Uterus (tissue), 2 donors: ENCODE measurements around the gene RSPH9.

Experiments
- POLR2A ChIP-seq, 2 donors: fragments of 450-650 bp; IDR thresholded peaks; one replicate each; pipeline ENCODE4 v1.6.1; 2016; ENCODE audit warnings: antibody characterized with exemption in 2 of 2, mild to moderate bottlenecking in 1 of 2, moderate library complexity in 1 of 2
- TF ChIP-seq, protein P1 (sequence below), 4 experiments: fragments of 200-600 bp in 2 of 4; fragments of 450-650 bp in 2 of 4; sonication (generic) in 2 of 4; IDR thresholded peaks; one replicate each; pipeline ENCODE4 v1.5.1; 2016 to 2019; ENCODE audit warnings: antibody characterized with exemption in 4 of 4, mild to moderate bottlenecking in 2 of 4, moderate library complexity in 1 of 4

DNA sequence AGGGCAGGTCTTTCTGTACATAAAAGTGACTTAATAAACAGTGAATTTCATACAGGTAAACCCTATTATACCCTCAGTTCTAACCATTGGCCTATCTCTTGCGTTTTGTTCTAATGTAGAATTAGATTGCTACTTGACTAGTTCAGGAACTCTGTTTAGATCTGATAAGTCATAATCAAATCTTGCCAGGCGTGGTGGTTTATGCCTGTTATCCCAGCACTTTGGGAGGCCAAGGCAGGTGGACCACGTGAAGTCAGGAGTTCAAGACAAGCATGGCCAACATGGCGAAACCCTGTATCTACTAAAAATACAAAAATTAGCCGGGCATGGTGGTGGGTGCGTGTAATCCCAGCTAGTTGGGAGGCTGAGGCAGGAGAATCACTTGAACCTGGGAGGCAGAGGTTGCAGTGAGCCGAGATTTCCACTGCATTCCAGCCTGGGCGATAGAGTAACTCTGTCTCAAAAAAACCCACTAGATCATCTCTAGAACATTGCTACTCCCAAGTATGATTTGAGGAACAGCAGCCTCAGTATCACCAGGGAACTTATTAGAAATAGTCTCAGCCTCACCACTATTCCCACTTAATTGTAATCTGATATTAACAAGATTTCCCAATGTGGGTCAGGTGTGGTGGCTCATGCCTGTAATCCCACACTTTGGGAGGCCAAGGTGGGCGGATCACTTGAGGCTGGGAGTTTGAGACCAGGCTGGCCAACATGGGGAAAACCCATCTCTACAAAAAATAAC, 27.9 kb upstream of the RSPH9 start:
- TF ChIP-seq POLR2A (IDR thresholded peaks at IDR 0.05), result no peak
- TF ChIP-seq, protein P1, sequence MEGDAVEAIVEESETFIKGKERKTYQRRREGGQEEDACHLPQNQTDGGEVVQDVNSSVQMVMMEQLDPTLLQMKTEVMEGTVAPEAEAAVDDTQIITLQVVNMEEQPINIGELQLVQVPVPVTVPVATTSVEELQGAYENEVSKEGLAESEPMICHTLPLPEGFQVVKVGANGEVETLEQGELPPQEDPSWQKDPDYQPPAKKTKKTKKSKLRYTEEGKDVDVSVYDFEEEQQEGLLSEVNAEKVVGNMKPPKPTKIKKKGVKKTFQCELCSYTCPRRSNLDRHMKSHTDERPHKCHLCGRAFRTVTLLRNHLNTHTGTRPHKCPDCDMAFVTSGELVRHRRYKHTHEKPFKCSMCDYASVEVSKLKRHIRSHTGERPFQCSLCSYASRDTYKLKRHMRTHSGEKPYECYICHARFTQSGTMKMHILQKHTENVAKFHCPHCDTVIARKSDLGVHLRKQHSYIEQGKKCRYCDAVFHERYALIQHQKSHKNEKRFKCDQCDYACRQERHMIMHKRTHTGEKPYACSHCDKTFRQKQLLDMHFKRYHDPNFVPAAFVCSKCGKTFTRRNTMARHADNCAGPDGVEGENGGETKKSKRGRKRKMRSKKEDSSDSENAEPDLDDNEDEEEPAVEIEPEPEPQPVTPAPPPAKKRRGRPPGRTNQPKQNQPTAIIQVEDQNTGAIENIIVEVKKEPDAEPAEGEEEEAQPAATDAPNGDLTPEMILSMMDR (IDR thresholded peaks at IDR 0.05), result no peak
